Measurements from ENCODE around the gene SCD.
A peak's percentile ranks its signal among the peaks of the same experiment; 100 is the strongest.

Gene SCD

DNA sequence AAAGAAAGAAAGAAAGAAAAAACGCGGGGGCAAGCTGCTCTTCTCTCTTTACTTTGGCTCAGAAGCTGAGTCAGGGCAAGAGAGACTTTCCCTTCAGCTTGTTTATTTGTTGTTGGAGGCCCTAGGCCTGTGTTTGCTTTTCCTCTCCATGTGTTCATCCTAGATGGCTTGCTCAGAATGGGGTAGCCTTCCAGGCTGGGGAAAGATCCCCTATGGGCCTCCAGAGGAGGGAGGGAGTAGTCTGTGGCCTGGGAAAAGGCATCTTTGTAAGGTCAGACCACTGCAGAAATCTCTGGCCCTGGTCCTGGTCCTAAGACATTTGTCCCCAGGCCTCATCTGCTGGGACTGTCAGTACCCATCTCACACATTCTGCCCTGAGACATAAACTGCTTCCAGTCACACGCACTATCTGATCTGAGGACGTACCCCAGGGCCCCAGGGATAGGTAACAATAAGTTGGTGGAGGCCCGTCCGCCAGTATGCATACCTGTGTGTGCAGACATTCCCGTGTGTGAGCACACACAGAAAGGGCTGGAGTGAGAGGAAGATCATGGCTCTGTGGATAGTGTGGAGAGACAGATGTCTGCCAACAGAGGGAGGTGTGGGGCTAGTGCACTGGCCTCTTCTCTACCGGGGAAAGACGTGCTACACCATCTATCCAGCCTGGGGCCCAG, 4.9 kb upstream of the SCD start:
- peak overlapping the region; percentile 64 for H3K27ac ChIP-seq

DNA sequence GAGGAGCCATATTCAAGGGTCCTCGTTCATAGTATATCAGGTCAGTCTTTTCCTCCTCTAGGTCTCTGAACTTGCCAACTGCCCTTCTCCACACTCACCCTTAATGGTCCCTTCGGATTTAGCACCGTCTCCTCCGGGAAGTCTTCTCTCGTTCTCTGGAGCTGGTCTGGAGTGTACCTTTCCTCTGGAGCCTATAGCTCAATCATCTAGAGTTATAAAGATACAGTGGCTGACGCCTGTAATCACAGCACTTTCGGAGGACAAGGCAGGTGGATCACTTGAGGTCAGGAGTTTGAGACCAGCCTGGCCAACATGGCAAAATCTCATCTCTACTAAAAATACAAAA, 4.4 kb upstream of the SCD start:
- TF ChIP-seq, protein P1, sequence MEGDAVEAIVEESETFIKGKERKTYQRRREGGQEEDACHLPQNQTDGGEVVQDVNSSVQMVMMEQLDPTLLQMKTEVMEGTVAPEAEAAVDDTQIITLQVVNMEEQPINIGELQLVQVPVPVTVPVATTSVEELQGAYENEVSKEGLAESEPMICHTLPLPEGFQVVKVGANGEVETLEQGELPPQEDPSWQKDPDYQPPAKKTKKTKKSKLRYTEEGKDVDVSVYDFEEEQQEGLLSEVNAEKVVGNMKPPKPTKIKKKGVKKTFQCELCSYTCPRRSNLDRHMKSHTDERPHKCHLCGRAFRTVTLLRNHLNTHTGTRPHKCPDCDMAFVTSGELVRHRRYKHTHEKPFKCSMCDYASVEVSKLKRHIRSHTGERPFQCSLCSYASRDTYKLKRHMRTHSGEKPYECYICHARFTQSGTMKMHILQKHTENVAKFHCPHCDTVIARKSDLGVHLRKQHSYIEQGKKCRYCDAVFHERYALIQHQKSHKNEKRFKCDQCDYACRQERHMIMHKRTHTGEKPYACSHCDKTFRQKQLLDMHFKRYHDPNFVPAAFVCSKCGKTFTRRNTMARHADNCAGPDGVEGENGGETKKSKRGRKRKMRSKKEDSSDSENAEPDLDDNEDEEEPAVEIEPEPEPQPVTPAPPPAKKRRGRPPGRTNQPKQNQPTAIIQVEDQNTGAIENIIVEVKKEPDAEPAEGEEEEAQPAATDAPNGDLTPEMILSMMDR (conservative IDR thresholded peaks at IDR 0.05) = peak; percentile 42
- H3K27ac ChIP-seq = peak overlapping the region; percentile 64

More for the DNA sequence above, 4.9 kb upstream of the SCD start:
- TF ChIP-seq, protein P1 (conservative IDR thresholded peaks at IDR 0.05) = peak; percentile 79

DNA sequence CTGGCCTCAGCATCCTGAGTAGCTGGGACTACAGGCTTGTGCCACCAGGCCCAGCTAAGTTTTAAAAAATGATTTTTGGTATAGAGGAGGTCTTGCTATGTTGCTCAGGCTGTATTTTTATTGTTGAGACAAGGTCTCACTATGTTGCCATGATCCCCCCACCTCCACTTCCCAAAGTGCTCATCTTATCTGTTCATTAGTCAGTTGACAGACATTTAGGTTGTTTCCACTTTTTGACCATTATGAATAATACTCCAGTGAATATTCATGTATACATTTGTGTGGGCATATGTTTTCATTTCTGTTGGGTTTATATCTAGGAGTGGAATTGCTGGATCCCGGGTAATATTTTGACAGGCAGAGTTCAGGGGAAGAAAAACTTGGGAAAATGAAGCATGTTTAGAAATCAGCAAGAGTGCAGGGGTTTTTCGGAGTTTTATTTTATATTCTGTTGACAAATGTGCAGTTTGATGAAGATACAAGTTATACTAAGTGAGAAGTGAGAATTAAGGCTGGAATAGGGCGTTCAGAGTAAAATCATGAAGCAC, 2.7 kb upstream of the SCD start:
- TF ChIP-seq, protein P1 (conservative IDR thresholded peaks at IDR 0.05) = no peak
- H3K27ac ChIP-seq = no peak overlapping the region

DNA sequence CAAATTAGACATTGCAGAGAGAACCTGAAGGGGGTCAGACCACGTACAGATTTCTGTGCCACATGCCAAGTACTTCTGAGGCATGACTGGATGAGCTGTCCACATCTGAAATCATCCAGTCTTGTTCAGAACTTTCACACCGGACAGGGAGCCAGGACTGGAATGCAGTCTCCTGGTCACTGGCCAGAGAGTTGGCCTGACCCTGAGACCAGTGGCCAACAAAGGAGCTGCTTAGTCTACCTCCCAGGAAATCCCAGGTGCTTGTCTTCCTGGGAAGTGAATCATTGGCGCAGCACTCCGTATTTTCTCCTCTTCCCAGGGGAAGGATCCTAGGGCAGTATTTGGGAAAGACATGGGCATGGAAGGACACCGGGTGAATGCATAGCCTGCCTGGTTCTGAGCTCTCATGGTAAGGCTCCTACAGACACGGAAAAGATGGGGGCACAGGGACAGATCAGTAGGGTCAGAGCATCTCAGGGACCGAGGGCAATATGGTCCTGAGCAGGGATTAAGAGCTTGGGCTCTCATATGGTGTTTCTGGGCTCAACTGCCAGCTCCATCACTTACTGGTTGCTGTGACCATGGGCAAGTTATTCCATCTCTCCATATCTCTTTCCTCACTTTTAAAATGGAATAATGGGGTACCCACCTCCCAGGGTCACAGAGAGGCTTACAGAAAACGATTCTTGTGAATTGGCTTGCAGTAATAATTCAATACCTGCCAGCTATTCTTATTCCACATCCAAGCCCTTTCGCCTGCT, 1.3 kb upstream of the SCD start:
- H3K27ac ChIP-seq = peak overlapping the region; percentile 91
- TF ChIP-seq, protein P1 (conservative IDR thresholded peaks at IDR 0.05) = no peak

DNA sequence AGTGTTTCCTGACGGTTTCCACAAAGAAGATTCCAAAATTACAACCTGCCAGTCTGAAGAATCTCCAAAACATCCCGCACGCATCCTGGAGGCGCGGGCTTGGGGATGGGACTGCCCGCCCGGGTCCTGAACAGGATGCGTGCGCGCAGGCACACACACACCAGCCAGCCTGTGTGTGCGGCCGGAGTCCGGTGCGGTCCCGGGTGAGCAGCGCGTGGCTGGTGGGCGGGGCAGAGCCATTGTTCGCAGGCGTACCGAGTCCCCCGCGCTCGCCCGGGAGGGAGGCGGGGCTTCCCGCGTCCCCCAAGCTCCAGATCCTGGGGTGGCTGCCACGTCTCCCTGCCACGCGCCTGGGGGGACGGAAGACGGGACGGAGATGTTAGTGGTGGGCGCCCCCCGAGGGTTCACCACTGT, 675 bp upstream of the SCD start:
- TF ChIP-seq, protein P1 (conservative IDR thresholded peaks at IDR 0.05) = no peak

DNA sequence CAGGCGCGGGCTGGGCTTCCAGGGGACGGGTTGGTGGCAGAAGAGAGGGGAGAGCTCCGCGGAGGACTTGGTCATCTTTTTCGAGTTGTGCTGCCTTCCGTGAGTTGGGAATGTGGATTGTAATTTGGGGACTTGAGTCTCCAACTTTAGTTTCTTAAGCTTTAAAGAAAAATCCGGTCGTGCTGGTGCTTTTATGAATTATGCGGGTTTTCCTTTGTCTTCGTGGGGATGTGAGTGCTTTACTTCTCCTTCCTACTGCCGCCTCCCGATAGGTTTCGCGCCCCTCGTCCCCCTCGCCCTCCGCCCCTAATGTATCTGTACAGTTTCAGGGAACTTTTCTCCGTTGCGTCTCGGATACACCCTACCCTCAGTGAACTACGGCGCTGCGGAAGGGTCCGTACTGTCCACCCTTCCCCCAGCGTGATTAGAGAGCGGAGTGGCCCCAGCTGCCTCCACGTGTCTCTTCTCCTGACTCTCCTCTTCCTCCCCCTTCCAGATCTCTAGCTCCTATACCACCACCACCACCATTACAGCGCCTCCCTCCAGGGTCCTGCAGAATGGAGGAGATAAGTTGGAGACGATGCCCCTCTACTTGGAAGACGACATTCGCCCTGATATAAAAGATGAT, 649 bp downstream of the SCD start:
- TF ChIP-seq, protein P1 (conservative IDR thresholded peaks at IDR 0.05) = no peak
- H3K27ac ChIP-seq = peak overlapping the region; percentile 91

More for the DNA sequence above, 675 bp upstream of the SCD start:
- H3K27ac ChIP-seq = peak overlapping the region; percentile 91

DNA sequence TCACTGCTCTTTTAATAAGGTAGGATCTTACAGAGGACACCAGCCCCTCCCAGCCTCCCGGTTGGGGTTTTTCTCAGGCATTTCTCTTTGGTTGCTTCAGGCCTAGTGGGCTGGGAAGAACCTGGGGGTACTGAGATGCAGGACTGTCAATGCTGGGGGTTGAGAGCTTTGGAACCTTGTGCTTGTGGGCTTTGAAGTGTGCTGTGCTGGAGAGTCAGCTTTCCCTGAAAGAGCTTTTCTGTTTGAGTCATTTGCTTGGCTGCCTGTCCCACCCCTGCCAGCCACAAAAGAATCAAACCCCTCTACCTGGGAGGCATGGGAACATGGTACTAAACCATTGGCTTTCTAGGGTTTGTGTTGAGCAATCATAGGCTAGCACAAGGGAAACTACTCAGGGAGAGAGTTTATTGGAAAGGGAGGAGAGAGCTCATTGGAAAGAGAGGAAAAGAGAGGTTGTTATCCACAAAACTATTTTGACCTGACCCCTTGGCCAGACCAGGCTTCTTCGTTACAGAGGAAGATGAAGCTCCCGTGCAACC, 1.4 kb downstream of the SCD start:
- H3K27ac ChIP-seq = peak overlapping the region; percentile 91; the same call in 1 of the 2 replicates

More for the DNA sequence above, 1.4 kb downstream of the SCD start:
- TF ChIP-seq, protein P1 (conservative IDR thresholded peaks at IDR 0.05) = no peak
